Medulla oblongata (tissue), 1 donor: Measurements from ENCODE around the gene PTEN.

Experiments used
- DNase-seq: peaks from one replicate; pipeline ENCODE4 v3.0.0-alpha.2; 2015; ENCODE audit errors: extremely low spot score

PTEN gene

GRCh38 chr10:87974130-87974529, 110.7 kb downstream of the PTEN start:
- DNase-seq, result no peak

GRCh38 chr10:87974769-87975168, 111.3 kb downstream of the PTEN start:
- no peak for DNase-seq

- no peak for DNase-seq
Measured at GRCh38 chr10:87976101-87976743, 112.8 kb downstream of the PTEN start.

GRCh38 chr10:87978166-87978565, 114.7 kb downstream of the PTEN start:
- no peak for DNase-seq

- no peak for DNase-seq
Measured at GRCh38 chr10:87979847-87980246, 116.4 kb downstream of the PTEN start.

GRCh38 chr10:87983716-87984115, 120.3 kb downstream of the PTEN start:
- no peak for DNase-seq

- no peak for DNase-seq
Measured at GRCh38 chr10:87987206-87987605, 123.8 kb downstream of the PTEN start.

- no peak for DNase-seq
Measured at GRCh38 chr10:87991946-87992345, 128.5 kb downstream of the PTEN start.

- no peak for DNase-seq
Measured at GRCh38 chr10:88004451-88004850, 141.0 kb downstream of the PTEN start.

GRCh38 chr10:88006261-88006660, 142.8 kb downstream of the PTEN start:
- DNase-seq, result no peak

GRCh38 chr10:88008866-88009470, 145.5 kb downstream of the PTEN start:
- no peak for DNase-seq

GRCh38 chr10:88012641-88013040, 149.2 kb downstream of the PTEN start:
- DNase-seq, result no peak

- no peak for DNase-seq
Measured at GRCh38 chr10:88017781-88018180, 154.4 kb downstream of the PTEN start.

GRCh38 chr10:88019753-88020152, 156.3 kb downstream of the PTEN start:
- DNase-seq, result no peak
